K562 (cell line): ENCODE results near the gene HPCA. TPM values are rescaled to one million over a fixed set of nuclear protein-coding genes. Genes with fewer than 3 reads are reported as not detected.

Experiments
- ATAC-seq: fragments of 200-7000 bp; cut with Tn5 transposase; 3 replicates; pipeline ENCODE4 v1.9.1; 2020; ENCODE audit warnings: moderate library complexity
- BruUV-seq: library from RNA; stranded (reverse); fragments of 400-500 nt; replicated peaks from 2 replicates; lab custom pipeline; 2021; lab: Mats Ljungman, UMichigan
- CTCF ChIA-PET: fragments of 300-600 bp; formaldehyde crosslinking; extraction: SDS; loops from one replicate; lab custom pipeline; 2021; ENCODE audit warnings: low intra/inter-chr PET ratio; lab: Yijun Ruan, JAX
- POLR2A ChIA-PET: fragments of 300-600, 350-650 bp; sonication (Branson Sonifier 250); formaldehyde crosslinking; extraction: SDS; loops from one replicate; lab custom pipeline; 2021; ENCODE audit warnings: antibody characterized with exemption, inconsistent platforms; lab: Yijun Ruan, JAX
- DNase-seq, 4 experiments: peaks; one replicate each; pipeline versions ENCODE4 v3.0.0 to v3.0.0-alpha.2; 2011 to 2018; ENCODE audit warnings: low spot score in 3 of 4, mixed read lengths in 3 of 4; ENCODE audit errors: extremely low read depth in 1 of 4
- FAIRE-seq: peaks from 2 replicates; lab custom pipeline; 2011; peaks lifted over from hg19 to GRCh38; lab: Jason Lieb, UNC
- H2AFZ ChIP-seq: 2 replicates; pipeline ENCODE4 v1.6.0; 2011; ENCODE audit warnings: low read depth, low read length, control low read depth, inconsistent platforms
- H3K27ac ChIP-seq: fragments of 200-600 bp; 3 replicates; pipeline ENCODE4 v1.8.0; 2011; ENCODE audit warnings: low read depth, mild to moderate bottlenecking, control low read depth, inconsistent platforms, low read length, moderate library complexity, mixed read lengths; ENCODE audit errors: extremely low read depth
- H3K27me3 ChIP-seq, 2 experiments: fragments of 300-600 bp in 1 of 2; 2 replicates in 1 of 2; 3 replicates in 1 of 2; pipeline versions ENCODE4 v1.6.0 to v1.8.0; 2011; ENCODE audit warnings: inconsistent platforms in 2 of 2, low read length in 2 of 2, mild to moderate bottlenecking in 1 of 2, mixed read lengths in 1 of 2, moderate library complexity in 1 of 2; ENCODE audit not compliant: control insufficient read depth in 2 of 2, insufficient read depth in 2 of 2
- H3K36me3 ChIP-seq: fragments of 300-600 bp; 3 replicates; pipeline ENCODE4 v1.8.0; 2011; ENCODE audit warnings: mild to moderate bottlenecking, low read length, inconsistent platforms; ENCODE audit not compliant: control insufficient read depth, insufficient read depth
- H3K4me1 ChIP-seq, 2 experiments: fragments of 200-600 bp in 1 of 2; replicated peaks in 1 of 2; 2 replicates in 1 of 2; 3 replicates in 1 of 2; pipeline versions ENCODE4 v1.5.1 to v1.8.0; 2011; ENCODE audit warnings: inconsistent platforms in 2 of 2, low read length in 2 of 2, mild to moderate bottlenecking in 1 of 2, mixed read lengths in 1 of 2, moderate library complexity in 1 of 2; ENCODE audit not compliant: control insufficient read depth in 2 of 2, insufficient read depth in 2 of 2
- H3K4me2 ChIP-seq: 2 replicates; pipeline ENCODE4 v1.6.1; 2011; ENCODE audit warnings: low read length, control low read depth, inconsistent platforms, mixed read lengths; ENCODE audit not compliant: insufficient read depth
- H3K4me3 ChIP-seq: fragments of 200-600 bp; sonication (generic), shearing (Covaris generic); 2 replicates; pipeline ENCODE4 v1.5.1; 2016; ENCODE audit warnings: control low read depth, inconsistent platforms
- H3K79me2 ChIP-seq: fragments of 200-600 bp; 3 replicates; pipeline ENCODE4 v1.8.0; 2011; ENCODE audit warnings: low read length, inconsistent platforms; ENCODE audit not compliant: control insufficient read depth, insufficient read depth
- H3K9ac ChIP-seq, 2 experiments: 2 replicates each; pipeline versions ENCODE4 v1.6.0 to v1.6.1; 2011; ENCODE audit warnings: low read depth in 2 of 2, low read length in 2 of 2, control low read depth in 1 of 2, inconsistent platforms in 1 of 2, mild to moderate bottlenecking in 1 of 2, mixed read lengths in 1 of 2; ENCODE audit not compliant: insufficient read depth in 1 of 2
- H3K9me1 ChIP-seq: one replicate; pipeline ENCODE4 v1.6.0; 2011; ENCODE audit warnings: inconsistent platforms, mild to moderate bottlenecking, low read length, moderate library complexity; ENCODE audit not compliant: control insufficient read depth, insufficient read depth
- H3K9me3 ChIP-seq: replicated peaks from 2 replicates; pipeline ENCODE4 v1.5.1; 2011; ENCODE audit warnings: low read depth, low read length, inconsistent platforms; ENCODE audit not compliant: control insufficient read depth, insufficient read depth
- H4K20me1 ChIP-seq: replicated peaks from 2 replicates; pipeline ENCODE4 v1.6.1; 2011; ENCODE audit warnings: low read length, inconsistent platforms, mixed read lengths; ENCODE audit not compliant: control insufficient read depth, insufficient read depth
- ARID4B ChIP-seq: sonication (generic); formaldehyde crosslinking; IDR thresholded peaks from 2 replicates; pipeline ENCODE4 v1.8.0; 2022; ENCODE audit warnings: mild to moderate bottlenecking, missing genetic modification reagents
- ELK3 ChIP-seq: fragments of 450-650 bp; formaldehyde crosslinking; IDR thresholded peaks from 2 replicates; pipeline ENCODE4 v1.4.0; 2020; ENCODE audit warnings: mild to moderate bottlenecking
- KAT2B ChIP-seq: IDR thresholded peaks from one replicate; pipeline ENCODE4 v1.6.1; 2012; ENCODE audit warnings: low read depth, mild to moderate bottlenecking, control low read depth, inconsistent platforms, low read length, moderate library complexity
- MAZ ChIP-seq, 2 experiments: fragments of 450-650 bp in 1 of 2; sonication (generic) in 1 of 2; formaldehyde crosslinking; IDR thresholded peaks in 1 of 2; conservative IDR thresholded peaks in 1 of 2; 2 replicates each; pipeline versions ENCODE4 v1.4.0 to v1.5.0; 2020; ENCODE audit warnings: mild to moderate bottlenecking in 1 of 2, missing genetic modification reagents in 1 of 2
- MNT ChIP-seq, 2 experiments: fragments of 450-650 bp; conservative IDR thresholded peaks; 2 replicates each; pipeline ENCODE4 v1.6.1; 2017; ENCODE audit warnings: mild to moderate bottlenecking in 2 of 2, moderate library complexity in 2 of 2
- NFATC3 ChIP-seq: fragments of 450-650 bp; IDR thresholded peaks from 2 replicates; pipeline ENCODE4 v1.6.1; 2017; ENCODE audit warnings: mild to moderate bottlenecking
- POLR3G ChIP-seq: IDR thresholded peaks from 2 replicates; pipeline ENCODE4 v1.6.1; 2011; ENCODE audit not compliant: insufficient read length, insufficient replicate concordance; ENCODE audit errors: extremely low read depth
- SRSF3 ChIP-seq: fragments of 200-400 bp; formaldehyde crosslinking; IDR thresholded peaks from 2 replicates; pipeline ENCODE4 v1.6.1; 2016; ENCODE audit warnings: mild to moderate bottlenecking, low read length, moderate library complexity; ENCODE audit not compliant: insufficient read depth
- ZBTB49 ChIP-seq: sonication (generic); formaldehyde crosslinking; IDR thresholded peaks from 2 replicates; pipeline ENCODE4 v1.8.0; 2022; ENCODE audit warnings: missing genetic modification reagents, mild to moderate bottlenecking, borderline replicate concordance
- ZNF24 ChIP-seq: fragments of 450-650 bp; IDR thresholded peaks from 2 replicates; pipeline ENCODE4 v1.6.1; 2016
- ZNF263 ChIP-seq: sonication (generic); formaldehyde crosslinking; IDR thresholded peaks from 2 replicates; pipeline ENCODE4 v1.8.0; 2022; ENCODE audit warnings: mild to moderate bottlenecking, missing genetic modification reagents, borderline replicate concordance
- ZNF41 ChIP-seq: fragments of 250-450 bp; sonication (Bioruptor Pico); conservative IDR thresholded peaks from 2 replicates; pipeline ENCODE4 v1.4.0; 2020; ENCODE audit warnings: mild to moderate bottlenecking
- ZSCAN32 ChIP-seq: fragments of 450-650 bp; formaldehyde crosslinking; IDR thresholded peaks from 2 replicates; pipeline ENCODE4 v1.4.0; 2020; ENCODE audit warnings: mild to moderate bottlenecking, moderate library complexity
- WGBS: fragments of 100-300 bp; shearing (Covaris generic); methylation state at CpG from one replicate; pipeline ENCODE4 v1.1.6; 2016; ENCODE audit warnings: low coverage, mixed read lengths; ENCODE audit not compliant: insufficient coverage; ENCODE audit errors: missing lambda C conversion rate; 5-methylcytosine and 5-hydroxymethylcytosine counted together
- in situ Hi-C: fragments of 300-500 bp; cut with MboI; formaldehyde crosslinking; loops from 4 replicates; pipeline ENCODE4 v1.15.0; 2018; ENCODE audit warnings: inconsistent platforms, mixed read lengths
- intact Hi-C: fragments of 100-400 bp; cut with micrococcal nuclease; formaldehyde crosslinking; loops from 2 replicates; pipeline ENCODE4 v1.14.2; 2022
- polyA plus RNA-seq, 8 experiments: library from polyadenylated mRNA; depleted of rRNA in 4 of 8; stranded (reverse) in 5 of 8; unstranded in 3 of 8; fragments of >200 nt; fragmentation: Nextera tagmentation in 2 of 8; fragmentation: Illumina TruSeq in 1 of 8; extraction: Ambion mirVana in 2 of 8; extraction: Trizol in 1 of 8; gene quantifications; 2 replicates each; pipeline versions ENCODE4 v1.2.1 to v1.2.3, GENCODE V29; 2011 to 2014; ENCODE audit warnings: inconsistent platforms in 1 of 8, missing spikeins in 1 of 8
- total RNA-seq, 7 experiments: library from RNA; depleted of rRNA in 6 of 7; stranded (reverse); fragments of >200 nt in 6 of 7; fragmentation: Illumina TruSeq in 2 of 7; extraction: Trizol in 2 of 7; gene quantifications; 2 replicates each; pipeline versions ENCODE4 v1.2.1 to v1.2.3, GENCODE V29; 2011 to 2021; ENCODE audit warnings: low replicate concordance in 1 of 7

Gene HPCA
- total and polyA plus RNA-seq, 9 of the 15 experiments (the other 6 are each of a cell fraction or from before 2014, with no cell fraction given) = not detected

GRCh38 chr1:32885676-32886003 is 651 bp upstream of the HPCA start:
- BruUV-seq = no TSS peak
- POLR2A ChIA-PET = interaction anchor here (0.6 kb wide), 4 partner anchors 106 to 456 kb away, joined by 3 read pairs; no protein-coding TSS in a partner anchor
- 13% methylated on average over 8 of the region's 8 CpGs for WGBS
- Histone ChIP-seq H4K20me1 (peaks cover 37% of the 10 kb centered on the region), H3K36me3 (no peaks in the 10 kb centered on the region), H3K27ac (no peak overlapping the region), H3K9me1 (no peaks in the 10 kb centered on the region), H3K4me2 (no peak overlapping the region), H2AFZ (no peak overlapping the region), H3K4me3 (no peak overlapping the region), H3K27me3 (peaks cover 9 to 57% of the 10 kb centered on the region in 2 experiments; a peak in 4 of 5 replicates), H3K9ac (no peak overlapping the region), H3K9me3 (no peaks in the 10 kb centered on the region), H3K4me1 (peaks cover 0 to 25% of the 10 kb centered on the region in 2 experiments; a peak in 3 of 5 replicates), H3K79me2 (no peaks in the 10 kb centered on the region)
- in situ Hi-C loops = loop anchor here (25.0 kb wide), 1 partner anchor 727 kb away; no protein-coding TSS in a partner anchor
- ATAC-seq = no peak
- no peak for DNase-seq
- CTCF ChIA-PET = interaction anchor here (0.6 kb wide), 1 partner anchor 9 kb away, joined by 3 read pairs; no protein-coding TSS in a partner anchor
- FAIRE-seq = no peak
- intact Hi-C loops = no loop called here
- no peak for TF ChIP-seq ZNF263 (CRISPR knock-in tag)
- no peak for TF ChIP-seq MAZ (CRISPR knock-in tag; conservative IDR thresholded peaks at IDR 0.05 in 1 of 2, IDR thresholded peaks at IDR 0.05 in 1 of 2)
- TF ChIP-seq MNT (conservative IDR thresholded peaks at IDR 0.05) = no peak
- no peak for TF ChIP-seq ARID4B (CRISPR knock-in tag)
- no peak for TF ChIP-seq NFATC3
- no peak for TF ChIP-seq SRSF3
- TF ChIP-seq ZSCAN32 = no peak
- no peak for TF ChIP-seq POLR3G
- no peak for TF ChIP-seq KAT2B
- no peak for TF ChIP-seq ELK3 (CRISPR knock-in tag)
- no peak for TF ChIP-seq ZNF24
- no peak for TF ChIP-seq ZBTB49 (CRISPR knock-in tag)
- no peak for TF ChIP-seq ZNF41 (CRISPR knock-in tag)
